Neural cell (in vitro differentiated cells): ENCODE data around the gene SPEG. TPM values are rescaled to one million over a fixed set of nuclear protein-coding genes. Genes with fewer than 3 reads are reported as not detected.

Experiments used
- H2AFZ ChIP-seq: fragments of 200-600, 300-800 bp; sonication (generic), shearing (Covaris generic); 2 replicates; pipeline ENCODE4 v1.6.0; 2014; ENCODE audit warnings: low read depth, mild to moderate bottlenecking, antibody characterized with exemption, low read length, moderate library complexity
- H3F3A ChIP-seq: fragments of 200-600 bp; shearing (Covaris generic); 2 replicates; pipeline ENCODE4 v1.6.1; 2016; ENCODE audit warnings: mild to moderate bottlenecking, moderate library complexity, mixed read lengths, antibody characterized with exemption, low read length; ENCODE audit not compliant: insufficient read depth, poor library complexity, severe bottlenecking
- H3K27ac ChIP-seq: fragments of 200-600, 300-800 bp; sonication (generic), shearing (Covaris generic); 2 replicates; pipeline ENCODE4 v1.5.1; 2014; ENCODE audit warnings: mild to moderate bottlenecking, low read length, moderate library complexity
- H3K27me3 ChIP-seq: fragments of 300-800, 200-600 bp; sonication (generic), shearing (Covaris generic); 2 replicates; pipeline ENCODE4 v1.6.0; 2014; ENCODE audit warnings: mild to moderate bottlenecking, low read depth, low read length, moderate library complexity; ENCODE audit not compliant: insufficient read depth
- H3K36me3 ChIP-seq: fragments of 300-800, 200-600 bp; sonication (generic), shearing (Covaris generic); 2 replicates; pipeline ENCODE4 v1.5.1; 2014; ENCODE audit warnings: mild to moderate bottlenecking, antibody characterized with exemption, low read length, moderate library complexity; ENCODE audit not compliant: insufficient read depth
- H3K4me2 ChIP-seq: fragments of 300-800, 200-600 bp; sonication (generic), shearing (Covaris generic); 2 replicates; pipeline ENCODE4 v1.6.0; 2014; ENCODE audit warnings: mild to moderate bottlenecking, low read length
- H3K4me3 ChIP-seq: fragments of 300-800, 200-600 bp; sonication (generic), shearing (Covaris generic); 2 replicates; pipeline ENCODE4 v1.5.1; 2014; ENCODE audit warnings: mild to moderate bottlenecking, low read length, moderate library complexity
- H3K79me2 ChIP-seq: fragments of 200-600 bp; shearing (Covaris generic); replicated peaks from 2 replicates; pipeline ENCODE4 v1.6.0; 2014; ENCODE audit warnings: mild to moderate bottlenecking, low read length, moderate library complexity; ENCODE audit not compliant: insufficient read depth
- H3K9ac ChIP-seq: fragments of 300-800, 200-600 bp; sonication (generic), shearing (Covaris generic); 2 replicates; pipeline ENCODE4 v1.6.1; 2016; ENCODE audit warnings: mild to moderate bottlenecking, low read length, mixed read lengths
- H3K9me2 ChIP-seq: fragments of 200-600 bp; shearing (Covaris generic); 2 replicates; pipeline ENCODE4 v1.6.1; 2016; ENCODE audit warnings: mild to moderate bottlenecking, low read length, mixed read lengths; ENCODE audit not compliant: insufficient read depth
- H3K9me3 ChIP-seq: fragments of 200-600, 300-800 bp; sonication (generic), shearing (Covaris generic); 2 replicates; pipeline ENCODE4 v1.6.1; 2016; ENCODE audit warnings: mild to moderate bottlenecking, mixed run types, low read length, moderate library complexity, mixed read lengths
- H4K20me1 ChIP-seq: fragments of 200-600 bp; shearing (Covaris generic); 2 replicates; pipeline ENCODE4 v1.6.1; 2016; ENCODE audit warnings: mild to moderate bottlenecking, mixed run types; ENCODE audit not compliant: insufficient read depth
- EP300 ChIP-seq: fragments of 450-650 bp; conservative IDR thresholded peaks from 2 replicates; pipeline ENCODE4 v1.6.1; 2014; ENCODE audit warnings: antibody characterized with exemption, mild to moderate bottlenecking, moderate library complexity; ENCODE audit not compliant: poor library complexity, severe bottlenecking
- EZH2 ChIP-seq: fragments of 200-600, 300-800 bp; shearing (Covaris generic), sonication (generic); IDR thresholded peaks from 2 replicates; pipeline ENCODE4 v1.6.1; 2014; ENCODE audit warnings: antibody characterized with exemption, low read length, borderline replicate concordance, mild to moderate bottlenecking; ENCODE audit not compliant: insufficient read depth, poor library complexity, severe bottlenecking
- MXI1 ChIP-seq: fragments of 450-650 bp; conservative IDR thresholded peaks from 2 replicates; pipeline ENCODE4 v1.6.1; 2014; ENCODE audit warnings: antibody characterized with exemption, mild to moderate bottlenecking; ENCODE audit not compliant: poor library complexity, severe bottlenecking
- POLR2AphosphoS5 ChIP-seq: IDR thresholded peaks from 2 replicates; pipeline ENCODE4 v1.6.1; 2012
- RAD21 ChIP-seq: fragments of 450-650 bp; conservative IDR thresholded peaks from 2 replicates; pipeline ENCODE4 v1.6.1; 2014; ENCODE audit warnings: antibody characterized with exemption, mild to moderate bottlenecking, moderate library complexity
- SMC3 ChIP-seq: fragments of 450-650 bp; conservative IDR thresholded peaks from 2 replicates; pipeline ENCODE4 v1.6.1; 2014; ENCODE audit warnings: antibody characterized with exemption, mild to moderate bottlenecking, moderate library complexity; ENCODE audit not compliant: poor library complexity
- TAF1 ChIP-seq: IDR thresholded peaks from 2 replicates; pipeline ENCODE4 v1.6.1; 2012; ENCODE audit warnings: low read depth
- polyA plus RNA-seq: library from polyadenylated mRNA; depleted of rRNA; stranded (reverse); fragments of >200 nt; gene quantifications from 2 replicates; pipeline ENCODE4 v1.2.3, GENCODE V29; 2014
- TF ChIP-seq, protein P1 (sequence below): fragments of 450-650 bp; IDR thresholded peaks from 2 replicates; pipeline ENCODE4 v1.5.1; 2014; ENCODE audit warnings: antibody characterized with exemption, mild to moderate bottlenecking, moderate library complexity; ENCODE audit not compliant: poor library complexity, severe bottlenecking
- TF ChIP-seq, protein P2 (sequence below): IDR thresholded peaks from 2 replicates; pipeline ENCODE4 v1.6.1; 2012; ENCODE audit warnings: borderline replicate concordance

SPEG gene
- polyA plus RNA-seq, 1 donor from 2014 or later: 58.3 TPM

DNA sequence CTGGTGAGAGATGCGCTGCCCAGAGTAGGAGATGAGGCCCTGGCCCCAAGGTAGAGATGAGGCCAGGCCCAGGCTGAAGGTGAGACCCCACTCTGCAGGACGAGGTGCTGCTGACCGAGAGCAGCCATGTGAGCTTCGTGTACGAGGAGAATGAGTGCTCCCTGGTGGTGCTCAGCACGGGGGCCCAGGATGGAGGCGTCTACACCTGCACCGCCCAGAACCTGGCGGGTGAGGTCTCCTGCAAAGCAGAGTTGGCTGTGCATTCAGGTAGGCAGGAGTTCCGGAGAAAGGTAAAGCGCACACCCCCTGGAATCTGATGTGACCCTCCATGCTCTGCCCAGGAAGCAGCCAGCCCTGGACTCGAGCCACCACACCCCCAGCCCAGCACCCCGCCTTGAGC is 42.5 kb downstream of the SPEG start:
- Histone ChIP-seq H3K9ac (no peak overlapping the region), H3K27ac (no peak overlapping the region), H3K4me3 (no peak overlapping the region), H3K9me3 (no peaks in the 10 kb centered on the region), H3K4me2 (no peak overlapping the region), H2AFZ (no peak overlapping the region), H4K20me1 (no peaks in the 10 kb centered on the region), H3F3A (no peaks in the 10 kb centered on the region), H3K36me3 (no peaks in the 10 kb centered on the region), H3K27me3 (peaks cover 3% of the 10 kb centered on the region), H3K79me2 (no peaks in the 10 kb centered on the region), H3K9me2 (no peaks in the 10 kb centered on the region)
- TF ChIP-seq TAF1: no peak

DNA sequence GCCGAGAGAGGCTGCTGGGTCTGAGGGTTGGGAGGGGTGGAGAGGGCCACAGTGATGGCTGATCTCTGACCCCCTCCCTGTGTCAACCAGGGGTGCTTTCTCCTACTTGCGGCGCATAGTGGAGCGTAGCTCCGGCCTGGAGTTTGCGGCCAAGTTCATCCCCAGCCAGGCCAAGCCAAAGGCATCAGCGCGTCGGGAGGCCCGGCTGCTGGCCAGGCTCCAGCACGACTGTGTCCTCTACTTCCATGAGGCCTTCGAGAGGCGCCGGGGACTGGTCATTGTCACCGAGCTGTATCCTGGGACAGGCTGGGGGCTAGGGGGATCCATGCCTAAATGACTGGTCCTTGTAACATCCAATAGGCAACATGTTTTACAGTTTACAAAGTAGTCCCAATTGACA is 43.2 kb downstream of the SPEG start:
- no peaks in the 10 kb centered on the region for H4K20me1 ChIP-seq
- H3K4me3 ChIP-seq: no peak overlapping the region
- H3K9me3 ChIP-seq: no peaks in the 10 kb centered on the region
- no peaks in the 10 kb centered on the region for H3K79me2 ChIP-seq
- no peaks in the 10 kb centered on the region for H3K9me2 ChIP-seq
- no peak overlapping the region for H2AFZ ChIP-seq
- peaks cover 10% of the 10 kb centered on the region for H3K27me3 ChIP-seq
- H3F3A ChIP-seq: no peaks in the 10 kb centered on the region
- H3K9ac ChIP-seq: no peak overlapping the region
- H3K4me2 ChIP-seq: no peak overlapping the region
- no peaks in the 10 kb centered on the region for H3K36me3 ChIP-seq
- no peak overlapping the region for H3K27ac ChIP-seq
- TF ChIP-seq, protein P1, sequence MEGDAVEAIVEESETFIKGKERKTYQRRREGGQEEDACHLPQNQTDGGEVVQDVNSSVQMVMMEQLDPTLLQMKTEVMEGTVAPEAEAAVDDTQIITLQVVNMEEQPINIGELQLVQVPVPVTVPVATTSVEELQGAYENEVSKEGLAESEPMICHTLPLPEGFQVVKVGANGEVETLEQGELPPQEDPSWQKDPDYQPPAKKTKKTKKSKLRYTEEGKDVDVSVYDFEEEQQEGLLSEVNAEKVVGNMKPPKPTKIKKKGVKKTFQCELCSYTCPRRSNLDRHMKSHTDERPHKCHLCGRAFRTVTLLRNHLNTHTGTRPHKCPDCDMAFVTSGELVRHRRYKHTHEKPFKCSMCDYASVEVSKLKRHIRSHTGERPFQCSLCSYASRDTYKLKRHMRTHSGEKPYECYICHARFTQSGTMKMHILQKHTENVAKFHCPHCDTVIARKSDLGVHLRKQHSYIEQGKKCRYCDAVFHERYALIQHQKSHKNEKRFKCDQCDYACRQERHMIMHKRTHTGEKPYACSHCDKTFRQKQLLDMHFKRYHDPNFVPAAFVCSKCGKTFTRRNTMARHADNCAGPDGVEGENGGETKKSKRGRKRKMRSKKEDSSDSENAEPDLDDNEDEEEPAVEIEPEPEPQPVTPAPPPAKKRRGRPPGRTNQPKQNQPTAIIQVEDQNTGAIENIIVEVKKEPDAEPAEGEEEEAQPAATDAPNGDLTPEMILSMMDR: no peak

DNA sequence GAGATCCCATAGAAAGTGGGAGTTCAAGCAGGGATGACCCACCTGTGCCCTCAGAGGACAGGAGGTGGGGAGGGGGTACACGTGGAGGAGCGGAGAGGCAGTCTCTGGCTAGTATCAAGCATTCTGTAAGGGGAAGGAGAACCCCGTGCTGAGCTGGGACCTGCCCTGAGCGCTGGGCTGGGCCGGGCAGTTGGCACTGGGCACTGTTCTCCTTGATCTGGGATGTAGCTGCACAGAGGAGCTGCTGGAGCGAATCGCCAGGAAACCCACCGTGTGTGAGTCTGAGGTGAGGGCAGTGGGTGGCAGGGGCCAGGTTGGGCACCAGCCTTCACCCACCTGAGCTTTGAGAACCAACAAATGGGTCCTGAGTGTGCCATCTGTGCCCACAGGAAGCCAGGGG is 44.3 kb downstream of the SPEG start:
- H3F3A ChIP-seq: no peaks in the 10 kb centered on the region
- TF ChIP-seq MXI1 (no peak), RAD21 (no peak), TAF1 (no peak), EZH2 (no peak), EP300 (no peak), POLR2AphosphoS5 (no peak), SMC3 (no peak)
- TF ChIP-seq, protein P2, sequence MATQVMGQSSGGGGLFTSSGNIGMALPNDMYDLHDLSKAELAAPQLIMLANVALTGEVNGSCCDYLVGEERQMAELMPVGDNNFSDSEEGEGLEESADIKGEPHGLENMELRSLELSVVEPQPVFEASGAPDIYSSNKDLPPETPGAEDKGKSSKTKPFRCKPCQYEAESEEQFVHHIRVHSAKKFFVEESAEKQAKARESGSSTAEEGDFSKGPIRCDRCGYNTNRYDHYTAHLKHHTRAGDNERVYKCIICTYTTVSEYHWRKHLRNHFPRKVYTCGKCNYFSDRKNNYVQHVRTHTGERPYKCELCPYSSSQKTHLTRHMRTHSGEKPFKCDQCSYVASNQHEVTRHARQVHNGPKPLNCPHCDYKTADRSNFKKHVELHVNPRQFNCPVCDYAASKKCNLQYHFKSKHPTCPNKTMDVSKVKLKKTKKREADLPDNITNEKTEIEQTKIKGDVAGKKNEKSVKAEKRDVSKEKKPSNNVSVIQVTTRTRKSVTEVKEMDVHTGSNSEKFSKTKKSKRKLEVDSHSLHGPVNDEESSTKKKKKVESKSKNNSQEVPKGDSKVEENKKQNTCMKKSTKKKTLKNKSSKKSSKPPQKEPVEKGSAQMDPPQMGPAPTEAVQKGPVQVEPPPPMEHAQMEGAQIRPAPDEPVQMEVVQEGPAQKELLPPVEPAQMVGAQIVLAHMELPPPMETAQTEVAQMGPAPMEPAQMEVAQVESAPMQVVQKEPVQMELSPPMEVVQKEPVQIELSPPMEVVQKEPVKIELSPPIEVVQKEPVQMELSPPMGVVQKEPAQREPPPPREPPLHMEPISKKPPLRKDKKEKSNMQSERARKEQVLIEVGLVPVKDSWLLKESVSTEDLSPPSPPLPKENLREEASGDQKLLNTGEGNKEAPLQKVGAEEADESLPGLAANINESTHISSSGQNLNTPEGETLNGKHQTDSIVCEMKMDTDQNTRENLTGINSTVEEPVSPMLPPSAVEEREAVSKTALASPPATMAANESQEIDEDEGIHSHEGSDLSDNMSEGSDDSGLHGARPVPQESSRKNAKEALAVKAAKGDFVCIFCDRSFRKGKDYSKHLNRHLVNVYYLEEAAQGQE: no peak
- TF ChIP-seq, protein P1: no peak
- H3K27me3 ChIP-seq: peaks cover 20% of the 10 kb centered on the region
- no peaks in the 10 kb centered on the region for H3K79me2 ChIP-seq
- H2AFZ ChIP-seq: no peak overlapping the region
- no peaks in the 10 kb centered on the region for H3K9me2 ChIP-seq
- no peak overlapping the region for H3K9ac ChIP-seq
- no peak overlapping the region for H3K4me3 ChIP-seq
- no peak overlapping the region for H3K27ac ChIP-seq
- no peaks in the 10 kb centered on the region for H4K20me1 ChIP-seq
- H3K4me2 ChIP-seq: no peak overlapping the region
- H3K9me3 ChIP-seq: no peaks in the 10 kb centered on the region
- H3K36me3 ChIP-seq: no peaks in the 10 kb centered on the region
